Measurements from ENCODE around the gene ISCU. TPM values are rescaled to one million over a fixed set of nuclear protein-coding genes. Genes with fewer than 3 reads are reported as not detected.

Gene ISCU
- total and polyA plus RNA-seq, 2 donors (not counting 3 experiments of a cell fraction or from before 2014, with no cell fraction given): 74.8 to 78.6 TPM

DNA sequence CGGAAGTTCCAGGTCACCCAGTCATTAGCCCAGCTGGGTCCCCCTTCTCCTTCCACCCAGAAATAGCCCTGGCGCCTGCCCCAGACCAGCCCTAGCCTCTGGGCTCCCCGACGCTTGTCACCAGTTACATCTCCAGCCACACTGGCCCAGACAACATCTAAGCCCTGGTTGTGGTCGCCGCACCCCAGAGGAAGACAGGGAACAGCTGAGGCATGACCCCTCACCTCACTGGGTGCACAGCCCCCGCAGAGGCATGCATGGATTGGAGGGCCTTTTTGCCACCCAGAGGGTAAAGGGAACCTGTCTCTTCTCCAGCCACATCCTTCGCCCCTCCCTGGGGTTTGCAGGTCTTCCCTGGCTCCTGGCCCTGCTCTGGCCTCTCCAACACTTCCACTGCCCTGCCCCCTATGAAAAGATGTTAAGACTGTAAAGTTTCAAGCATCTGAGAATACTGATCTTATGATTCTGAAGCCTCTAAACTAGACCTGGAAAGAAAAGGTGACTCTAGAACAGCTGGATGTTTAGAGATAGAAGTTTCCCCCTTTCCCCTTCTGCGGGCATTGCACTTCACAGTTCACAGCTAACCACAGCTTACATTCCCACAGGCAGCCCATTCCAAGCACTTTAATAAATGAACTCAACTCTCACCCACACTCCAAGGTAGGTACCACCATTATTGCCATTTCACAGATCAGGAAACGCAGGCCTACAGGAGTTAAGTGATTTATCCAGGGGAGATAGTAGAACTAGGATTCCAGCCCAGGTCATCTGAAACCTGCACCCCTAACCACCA is 20.8 kb downstream of the ISCU start:
- no peak overlapping the region for H3K4me3 ChIP-seq (replicated peaks in 1 of 3; ENCODE audit: insufficient read depth in 1 of 3, low read depth in 1 of 3, low read length in 3 of 3)
- H3K9ac ChIP-seq (replicated peaks; ENCODE audit: extremely low read depth, insufficient read depth, low read length): no peak overlapping the region
- no peak for DNase-seq (ENCODE audit: low read depth, low spot score)
- H3K36me3 ChIP-seq (ENCODE audit: control insufficient read depth in 2 of 2, extremely low read depth in 1 of 2, insufficient read depth in 2 of 2, low read length in 2 of 2): no peaks in the 10 kb centered on the region
- H3K4me1 ChIP-seq (ENCODE audit: control insufficient read depth, extremely low read depth, insufficient read depth, low read length): no peaks in the 10 kb centered on the region
- no peak overlapping the region for H3K4me2 ChIP-seq (ENCODE audit: insufficient read depth, low read length)
- H3K27ac ChIP-seq (ENCODE audit: insufficient read depth, low read depth, low read length): no peak overlapping the region
- H3K9me1 ChIP-seq (replicated peaks; ENCODE audit: control insufficient read depth, extremely low read depth, insufficient read depth, low read length): no peaks in the 10 kb centered on the region
- no peak overlapping the region for H2AFZ ChIP-seq (ENCODE audit: low read depth, low read length)
- intact Hi-C loops (cut with micrococcal nuclease) (no loop called here), dilution Hi-C loops (cut with MboI; ENCODE audit: extremely low pct_ligation_motif_present, low sequenced_read_pairs) (no loop called here)
- ChIA-PET CTCF (no interaction called here), POLR2A (interaction anchor here (0.5 kb wide), 1 partner anchor 18 kb away, joined by 3 read pairs; no protein-coding TSS in a partner anchor)
- H3K79me2 ChIP-seq (ENCODE audit: control insufficient read depth, insufficient read depth, low read length): no peaks in the 10 kb centered on the region
- H3K27me3 ChIP-seq (ENCODE audit: control insufficient read depth in 2 of 2, insufficient read depth in 2 of 2, low read length in 2 of 2): no peaks in the 10 kb centered on the region
- H3K9me3 ChIP-seq (replicated peaks; ENCODE audit: control insufficient read depth, insufficient read depth, low read length): no peaks in the 10 kb centered on the region
- no peaks in the 10 kb centered on the region for H4K20me1 ChIP-seq (replicated peaks; ENCODE audit: control insufficient read depth, extremely low read depth, insufficient read depth, low read length)
- no peak for FAIRE-seq
- no TSS peak for BruUV-seq (replicated peaks)
- TF ChIP-seq, protein P1, sequence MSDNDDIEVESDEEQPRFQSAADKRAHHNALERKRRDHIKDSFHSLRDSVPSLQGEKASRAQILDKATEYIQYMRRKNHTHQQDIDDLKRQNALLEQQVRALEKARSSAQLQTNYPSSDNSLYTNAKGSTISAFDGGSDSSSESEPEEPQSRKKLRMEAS (IDR thresholded peaks at IDR 0.05; ENCODE audit: insufficient read depth, insufficient read length): no peak
- TF ChIP-seq JUN (IDR thresholded peaks at IDR 0.05; ENCODE audit: borderline replicate concordance, insufficient read depth, insufficient read length, low read depth) (no peak), MYC (IDR thresholded peaks at IDR 0.05; ENCODE audit: low read depth, low read length) (no peak), POLR2A (IDR thresholded peaks at IDR 0.05; ENCODE audit: low read depth, low read length) (no peak), POLR2AphosphoS5 (IDR thresholded peaks at IDR 0.05; ENCODE audit: insufficient read depth, low read depth, low read length) (no peak), EZH2 (IDR thresholded peaks at IDR 0.05; ENCODE audit: borderline replicate concordance, low read depth, low read length, severe bottlenecking) (no peak), FOS (IDR thresholded peaks at IDR 0.05; ENCODE audit: borderline replicate concordance, insufficient read depth, low read length) (no peak), GATA2 (IDR thresholded peaks at IDR 0.05; ENCODE audit: insufficient read depth, insufficient read length, low read depth, low read length) (no peak)
- TF ChIP-seq, protein P2, sequence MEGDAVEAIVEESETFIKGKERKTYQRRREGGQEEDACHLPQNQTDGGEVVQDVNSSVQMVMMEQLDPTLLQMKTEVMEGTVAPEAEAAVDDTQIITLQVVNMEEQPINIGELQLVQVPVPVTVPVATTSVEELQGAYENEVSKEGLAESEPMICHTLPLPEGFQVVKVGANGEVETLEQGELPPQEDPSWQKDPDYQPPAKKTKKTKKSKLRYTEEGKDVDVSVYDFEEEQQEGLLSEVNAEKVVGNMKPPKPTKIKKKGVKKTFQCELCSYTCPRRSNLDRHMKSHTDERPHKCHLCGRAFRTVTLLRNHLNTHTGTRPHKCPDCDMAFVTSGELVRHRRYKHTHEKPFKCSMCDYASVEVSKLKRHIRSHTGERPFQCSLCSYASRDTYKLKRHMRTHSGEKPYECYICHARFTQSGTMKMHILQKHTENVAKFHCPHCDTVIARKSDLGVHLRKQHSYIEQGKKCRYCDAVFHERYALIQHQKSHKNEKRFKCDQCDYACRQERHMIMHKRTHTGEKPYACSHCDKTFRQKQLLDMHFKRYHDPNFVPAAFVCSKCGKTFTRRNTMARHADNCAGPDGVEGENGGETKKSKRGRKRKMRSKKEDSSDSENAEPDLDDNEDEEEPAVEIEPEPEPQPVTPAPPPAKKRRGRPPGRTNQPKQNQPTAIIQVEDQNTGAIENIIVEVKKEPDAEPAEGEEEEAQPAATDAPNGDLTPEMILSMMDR (IDR thresholded peaks at IDR 0.05; ENCODE audit: extremely low read depth in 1 of 2, insufficient read depth in 1 of 2, low read depth in 1 of 2, low read length in 2 of 2): no peak
